ENCODE results near the gene ZNF283.
"Not testable (repeated sequence)": the region's sequence is repeated elsewhere in the genome, so short reads cannot be mapped to it uniquely, and the experiment has no call there.

The ZNF283 gene

GRCh38 chr19:43802216-43802951 is 24.7 kb upstream of the ZNF283 start, which contains the start of gene LYPD5:
TSS of gene LYPD5 (minus strand) at chr19:43802447. CDS start at chr19:43802380, 67 bp downstream.
- no peak for DNase-seq

GRCh38 chr19:43804432-43804831 is 22.7 kb upstream of the ZNF283 start:
- DNase-seq = peak; percentile 67

- DNase-seq = not testable (repeated sequence)
Measured at GRCh38 chr19:43806401-43806800, 20.7 kb upstream of the ZNF283 start.

GRCh38 chr19:43806848-43807247 is 20.3 kb upstream of the ZNF283 start:
- DNase-seq = peak; percentile 81

GRCh38 chr19:43807651-43808050 is 19.5 kb upstream of the ZNF283 start:
- DNase-seq = no peak

- peak; percentile 38 for DNase-seq
Measured at GRCh38 chr19:43809762-43810696, 17.1 kb upstream of the ZNF283 start.

- DNase-seq = no peak
Measured at GRCh38 chr19:43811837-43812236, 15.3 kb upstream of the ZNF283 start.

- DNase-seq = no peak
Measured at GRCh38 chr19:43812259-43812658, 14.9 kb upstream of the ZNF283 start.

- DNase-seq = no peak
Measured at GRCh38 chr19:43812688-43813087, 14.4 kb upstream of the ZNF283 start.

GRCh38 chr19:43814663-43815352 is 12.3 kb upstream of the ZNF283 start:
- no peak for DNase-seq

GRCh38 chr19:43817454-43817853 is 9.7 kb upstream of the ZNF283 start:
- DNase-seq = not testable (repeated sequence)

- DNase-seq = no peak
Measured at GRCh38 chr19:43818500-43818899, 8.6 kb upstream of the ZNF283 start.

- no peak for DNase-seq
Measured at GRCh38 chr19:43820098-43820883, 6.8 kb upstream of the ZNF283 start.

GRCh38 chr19:43820884-43821215 is 6.3 kb upstream of the ZNF283 start:
- no peak for DNase-seq

GRCh38 chr19:43823856-43824255 is 3.3 kb upstream of the ZNF283 start:
- not testable (repeated sequence) for DNase-seq

- DNase-seq = not testable (repeated sequence)
Measured at GRCh38 chr19:43824572-43824971, 2.5 kb upstream of the ZNF283 start.

GRCh38 chr19:43839139-43839538 is 12.0 kb downstream of the ZNF283 start:
- DNase-seq = no peak

GRCh38 chr19:43842007-43842406 is 14.9 kb downstream of the ZNF283 start:
- no peak for DNase-seq

- no peak for DNase-seq
Measured at GRCh38 chr19:43847246-43847645, 20.1 kb downstream of the ZNF283 start.

- DNase-seq = no peak
Measured at GRCh38 chr19:43847884-43848283, 20.8 kb downstream of the ZNF283 start.

GRCh38 chr19:43848821-43849220 is 21.7 kb downstream of the ZNF283 start:
- DNase-seq = no peak

GRCh38 chr19:43858174-43858573 is 31.1 kb downstream of the ZNF283 start:
- DNase-seq = no peak

All from NCI-H1048 (cell line).